Measurements from ENCODE around the gene ZSWIM1. TPM values are rescaled to one million over a fixed set of nuclear protein-coding genes. Genes with fewer than 3 reads are reported as not detected.
"Not testable (repeated sequence)": the region's sequence is repeated elsewhere in the genome, so short reads cannot be mapped to it uniquely, and the experiment has no call there.

ZSWIM1 gene
- total and polyA plus RNA-seq, 12 donors = 3.8 to 12.0 (median 9.8) TPM

DNA sequence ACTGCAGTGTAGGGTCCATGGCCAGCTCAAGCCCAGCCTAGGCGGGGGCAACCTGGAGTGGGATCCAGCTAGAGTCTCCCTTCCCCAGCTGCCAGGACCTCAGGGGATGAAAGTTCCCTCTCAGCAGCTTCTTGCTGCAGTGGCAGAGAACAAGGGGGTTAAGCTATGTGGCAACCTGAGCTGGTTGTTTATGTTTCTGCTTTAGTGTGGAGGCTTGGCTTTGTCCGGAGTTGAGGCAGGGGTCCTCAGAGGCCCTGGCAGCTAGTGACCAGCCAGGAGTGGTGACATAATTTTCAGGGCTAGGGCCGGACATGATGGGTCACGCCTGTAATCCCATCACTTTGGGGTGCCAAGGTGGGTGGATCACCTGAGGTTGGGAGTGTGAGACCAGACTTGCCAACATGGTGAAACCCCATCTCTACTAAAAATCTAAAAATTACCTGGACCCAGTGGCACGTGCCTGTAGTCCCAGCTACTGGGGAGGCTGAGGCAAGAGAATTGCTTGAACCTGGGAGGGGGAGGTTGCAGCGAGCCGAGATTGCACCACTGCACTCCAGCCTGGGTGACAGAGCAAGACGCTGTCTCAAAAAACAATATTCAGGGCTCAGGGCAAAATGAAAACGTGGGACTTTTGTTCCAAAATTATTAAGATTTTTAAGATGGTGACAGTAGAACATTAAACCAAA lies 44.9 kb downstream of the ZSWIM1 start:
- Histone ChIP-seq H3K36me3 (no peaks in the 10 kb centered on the region), H3K27ac (peak overlapping the region in 2 of 10 donors; percentile 70 to 74), H3K9me3 (no peaks in the 10 kb centered on the region), H3K4me1 (peaks cover 5 to 47% (median 36%) of the 10 kb centered on the region in 9 donors), H3K4me3 (no peak overlapping the region), H3K27me3 (no peaks in the 10 kb centered on the region)
- TF ChIP-seq, protein P1, sequence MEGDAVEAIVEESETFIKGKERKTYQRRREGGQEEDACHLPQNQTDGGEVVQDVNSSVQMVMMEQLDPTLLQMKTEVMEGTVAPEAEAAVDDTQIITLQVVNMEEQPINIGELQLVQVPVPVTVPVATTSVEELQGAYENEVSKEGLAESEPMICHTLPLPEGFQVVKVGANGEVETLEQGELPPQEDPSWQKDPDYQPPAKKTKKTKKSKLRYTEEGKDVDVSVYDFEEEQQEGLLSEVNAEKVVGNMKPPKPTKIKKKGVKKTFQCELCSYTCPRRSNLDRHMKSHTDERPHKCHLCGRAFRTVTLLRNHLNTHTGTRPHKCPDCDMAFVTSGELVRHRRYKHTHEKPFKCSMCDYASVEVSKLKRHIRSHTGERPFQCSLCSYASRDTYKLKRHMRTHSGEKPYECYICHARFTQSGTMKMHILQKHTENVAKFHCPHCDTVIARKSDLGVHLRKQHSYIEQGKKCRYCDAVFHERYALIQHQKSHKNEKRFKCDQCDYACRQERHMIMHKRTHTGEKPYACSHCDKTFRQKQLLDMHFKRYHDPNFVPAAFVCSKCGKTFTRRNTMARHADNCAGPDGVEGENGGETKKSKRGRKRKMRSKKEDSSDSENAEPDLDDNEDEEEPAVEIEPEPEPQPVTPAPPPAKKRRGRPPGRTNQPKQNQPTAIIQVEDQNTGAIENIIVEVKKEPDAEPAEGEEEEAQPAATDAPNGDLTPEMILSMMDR (IDR thresholded peaks at IDR 0.05) = no peak
- WGBS, 2 donors = 68 to 71% methylated on average over 9 of the region's 9 CpGs
- no peak for DNase-seq
- intact Hi-C loops (cut with DNase I) = no loop called here
- no peak for ATAC-seq

DNA sequence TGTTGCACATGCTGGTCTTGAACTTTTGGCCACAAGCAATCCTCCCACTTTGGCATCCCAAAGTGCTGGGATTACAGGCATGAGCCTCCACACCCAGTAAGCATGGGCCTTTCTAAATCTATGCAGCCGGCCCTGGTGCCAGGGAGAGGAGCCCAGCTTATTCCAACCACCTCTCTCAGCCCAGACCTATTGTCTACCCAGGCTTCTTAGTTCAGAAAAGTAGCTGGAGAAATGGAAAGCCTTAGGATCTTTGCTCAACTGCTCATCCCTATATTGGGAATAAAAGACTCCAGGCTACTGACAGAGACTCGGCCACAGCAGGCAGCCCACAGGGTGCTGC lies 45.7 kb downstream of the ZSWIM1 start:
- Histone ChIP-seq H3K4me1 (peaks cover 5 to 41% (median 33%) of the 10 kb centered on the region in 9 donors), H3K9me3 (no peaks in the 10 kb centered on the region), H3K36me3 (no peaks in the 10 kb centered on the region), H3K4me3 (no peak overlapping the region), H3K27ac (no peak overlapping the region), H3K27me3 (no peaks in the 10 kb centered on the region)
- ATAC-seq = no peak
- TF ChIP-seq, protein P1 (IDR thresholded peaks at IDR 0.05) = no peak
- WGBS, 2 donors = 82 to 86% methylated on average over 2 of the region's 2 CpGs
- no peak for DNase-seq
- intact Hi-C loops (cut with DNase I) = no loop called here

DNA sequence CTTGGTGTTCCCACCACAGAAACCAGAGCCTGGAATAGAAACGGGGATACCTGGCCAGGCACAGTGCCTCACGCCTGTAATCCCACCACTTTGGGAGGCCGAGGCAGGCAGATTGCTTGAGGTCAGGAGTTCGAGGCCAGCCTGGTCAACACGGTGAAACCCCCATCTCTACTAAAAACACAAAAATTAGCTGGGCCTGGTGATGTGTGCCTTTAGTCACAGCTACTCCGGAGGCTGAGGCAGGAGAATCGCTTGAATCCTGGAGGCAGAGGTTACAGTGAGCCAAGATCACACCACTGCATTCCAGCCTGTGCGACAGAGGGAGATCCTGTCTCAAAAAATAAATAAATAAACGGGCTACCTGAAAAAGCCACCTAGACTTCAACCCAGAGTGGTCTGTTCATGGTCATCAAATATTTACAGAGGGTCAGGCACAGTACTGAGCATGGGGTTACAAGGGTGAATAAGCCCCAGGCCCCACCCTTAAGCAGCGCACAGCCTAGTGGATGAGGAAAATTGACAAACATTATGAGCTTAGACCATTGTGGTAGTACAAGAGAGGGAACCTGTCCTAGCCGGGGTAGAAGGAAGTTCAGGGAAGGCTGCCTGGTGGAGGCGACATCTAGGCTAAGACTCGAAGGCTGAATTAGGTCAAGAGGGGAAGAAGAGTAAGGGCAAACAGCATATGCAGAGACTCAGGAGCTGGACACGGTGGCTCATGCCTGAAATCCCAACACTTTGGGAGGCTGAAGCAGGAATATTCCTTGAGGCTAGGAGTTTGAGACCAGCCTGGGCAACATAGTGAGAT lies 46.2 kb downstream of the ZSWIM1 start:
- ATAC-seq (no peak), DNase-seq (no peak)
- no peak overlapping the region for H3K27ac ChIP-seq
- 86 to 90% methylated on average over 14 of the region's 14 CpGs for WGBS, 2 donors
- TF ChIP-seq, protein P1 (IDR thresholded peaks at IDR 0.05) = no peak
- H3K4me3 ChIP-seq = no peak overlapping the region
- H3K9me3 ChIP-seq = no peaks in the 10 kb centered on the region
- peaks cover 3 to 35% (median 28%) of the 10 kb centered on the region in 9 donors for H3K4me1 ChIP-seq
- H3K27me3 ChIP-seq = no peaks in the 10 kb centered on the region
- peaks cover 0 to 2% (median 0%) of the 10 kb centered on the region in 9 donors for H3K36me3 ChIP-seq
- intact Hi-C loops (cut with DNase I) = no loop called here

DNA sequence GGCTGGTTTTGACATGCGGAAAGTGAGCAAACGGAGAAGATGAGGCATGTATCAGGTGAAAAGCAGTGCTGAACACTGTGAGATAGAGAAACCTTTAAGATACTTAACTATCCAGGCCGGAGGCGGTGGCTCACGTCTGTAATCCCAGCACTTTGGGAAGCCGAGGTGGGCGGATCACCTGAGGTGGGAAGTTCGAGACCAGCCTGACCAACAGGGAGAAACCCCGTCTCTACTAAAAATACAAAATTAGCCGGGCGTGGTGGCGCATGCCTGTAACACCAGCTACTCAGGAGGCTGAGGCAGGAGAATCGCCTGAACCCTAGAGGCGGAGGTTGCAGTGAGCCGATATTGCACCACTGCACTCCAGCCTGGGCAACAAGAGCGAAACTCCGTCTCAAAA lies 50.7 kb downstream of the ZSWIM1 start:
- WGBS, 2 donors = 94% methylated on average over 17 of the region's 17 CpGs
- not testable (repeated sequence) for H3K36me3 ChIP-seq, DNase-seq, H3K27ac ChIP-seq, H3K9me3 ChIP-seq, H3K27me3 ChIP-seq, ATAC-seq, H3K4me3 ChIP-seq
- intact Hi-C loops (cut with DNase I) = loop anchor here in 2 of 10 donors (2.0 to 10.0 kb wide), 2 partner anchors 39 to 107 kb away; partner anchors contain the start of gene TNNC2 (in 1 of the 2)
- H3K4me1 ChIP-seq = peaks cover 0 to 26% (median 19%) of the 10 kb centered on the region in 9 donors
